ENCODE data around the gene SCAF11.

Gene SCAF11

DNA sequence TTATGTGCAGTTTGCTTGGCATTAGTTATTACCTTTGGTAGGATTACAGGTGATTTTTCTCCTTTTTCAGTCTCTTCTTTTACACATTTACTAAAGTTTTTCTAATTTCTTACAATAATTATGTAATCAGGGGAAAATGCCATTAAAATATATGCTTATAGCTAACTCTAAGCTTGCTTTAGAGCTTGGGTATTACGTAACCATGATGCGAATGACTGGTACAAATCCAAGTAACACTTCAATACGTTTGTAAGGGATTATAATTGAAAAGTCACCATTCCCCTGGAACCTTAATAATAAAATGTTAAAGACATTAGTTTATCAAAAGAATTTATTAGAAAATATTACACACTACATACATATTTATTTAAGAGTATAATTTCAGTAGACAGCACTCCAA is 71.6 kb downstream of the SCAF11 start:
- DNase-seq (ENCODE audit: low read depth in 2 of 2), result no peak

DNA sequence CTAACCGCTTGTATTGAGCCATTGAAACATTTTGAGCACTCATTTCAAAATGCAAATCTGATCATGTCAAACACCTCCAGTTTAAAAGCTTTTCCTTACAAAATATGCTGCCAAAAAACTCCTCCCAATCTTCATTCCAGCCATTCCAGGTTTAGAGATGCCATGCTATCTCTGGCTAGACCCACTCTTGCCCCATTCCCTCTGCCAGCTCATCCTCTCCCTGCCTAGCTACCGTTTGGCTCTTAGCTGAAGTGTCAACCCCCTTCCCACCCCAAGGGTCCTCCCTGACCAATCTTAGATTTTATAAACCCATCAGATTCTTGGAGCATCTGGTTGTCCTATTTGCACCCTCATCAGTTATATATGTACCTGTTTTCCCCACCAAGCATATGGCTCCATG is 75.0 kb downstream of the SCAF11 start:
- DNase-seq (ENCODE audit: low read depth in 2 of 2), result no peak

DNA sequence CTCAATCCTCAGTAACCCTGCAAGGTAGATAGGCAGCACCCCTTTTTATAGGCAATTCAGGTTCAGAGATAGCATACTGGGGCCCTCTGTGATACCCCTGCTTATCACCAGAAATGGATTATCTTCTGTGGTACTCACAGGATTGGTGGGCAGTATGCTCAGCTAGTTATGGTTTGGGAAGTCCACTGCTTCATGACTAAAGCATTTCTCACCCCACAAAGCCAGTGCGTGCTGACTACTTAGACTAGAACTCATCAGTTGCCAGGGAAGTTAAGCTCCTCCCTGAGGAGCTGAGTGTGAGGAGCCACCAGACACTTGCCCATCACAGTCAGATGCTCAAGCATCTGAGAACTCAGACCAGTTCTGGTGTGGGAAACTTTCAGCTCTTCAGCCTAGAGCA is 76.3 kb downstream of the SCAF11 start:
- DNase-seq (ENCODE audit: low read depth in 2 of 2), result no peak

DNA sequence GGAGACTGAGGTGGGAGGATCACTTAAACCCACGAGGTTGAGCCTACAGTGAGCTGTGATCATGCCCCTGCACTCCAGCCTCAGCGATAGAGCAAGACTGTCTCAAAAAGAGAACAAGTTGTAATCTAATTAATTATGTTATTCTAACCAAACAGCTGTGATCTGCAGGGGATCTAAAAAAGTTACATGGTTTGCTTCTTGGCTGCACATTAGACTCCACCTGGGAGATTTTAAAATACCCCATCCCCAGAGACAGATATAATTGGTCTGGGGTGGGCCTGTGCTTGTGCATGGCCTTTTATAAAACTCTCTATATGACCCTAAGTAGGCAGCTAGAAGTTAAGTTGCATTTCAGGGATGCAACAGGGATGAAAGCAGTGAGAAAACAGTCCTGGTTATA is 76.7 kb downstream of the SCAF11 start:
- no peak for DNase-seq (ENCODE audit: low read depth in 2 of 2)

DNA sequence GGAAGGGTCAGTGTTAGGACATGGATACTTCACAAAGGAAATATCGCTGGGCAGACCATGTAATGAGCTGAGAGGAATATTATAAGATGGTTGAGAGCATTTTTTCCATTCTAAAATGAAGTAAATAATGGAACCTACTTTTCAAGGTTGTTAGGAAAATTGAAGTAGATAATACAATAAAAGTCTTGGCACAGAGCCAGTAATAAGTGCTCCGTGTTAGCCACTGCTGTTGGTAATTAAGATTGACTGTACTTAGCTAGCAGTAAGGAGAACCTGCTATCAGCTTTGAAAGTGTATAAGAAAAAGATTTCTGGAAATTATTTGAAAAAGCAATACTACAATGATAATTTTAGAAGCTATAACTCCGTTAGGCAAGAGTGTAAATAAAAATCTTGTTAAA is 77.6 kb downstream of the SCAF11 start:
- DNase-seq (ENCODE audit: low read depth in 2 of 2), result no peak

DNA sequence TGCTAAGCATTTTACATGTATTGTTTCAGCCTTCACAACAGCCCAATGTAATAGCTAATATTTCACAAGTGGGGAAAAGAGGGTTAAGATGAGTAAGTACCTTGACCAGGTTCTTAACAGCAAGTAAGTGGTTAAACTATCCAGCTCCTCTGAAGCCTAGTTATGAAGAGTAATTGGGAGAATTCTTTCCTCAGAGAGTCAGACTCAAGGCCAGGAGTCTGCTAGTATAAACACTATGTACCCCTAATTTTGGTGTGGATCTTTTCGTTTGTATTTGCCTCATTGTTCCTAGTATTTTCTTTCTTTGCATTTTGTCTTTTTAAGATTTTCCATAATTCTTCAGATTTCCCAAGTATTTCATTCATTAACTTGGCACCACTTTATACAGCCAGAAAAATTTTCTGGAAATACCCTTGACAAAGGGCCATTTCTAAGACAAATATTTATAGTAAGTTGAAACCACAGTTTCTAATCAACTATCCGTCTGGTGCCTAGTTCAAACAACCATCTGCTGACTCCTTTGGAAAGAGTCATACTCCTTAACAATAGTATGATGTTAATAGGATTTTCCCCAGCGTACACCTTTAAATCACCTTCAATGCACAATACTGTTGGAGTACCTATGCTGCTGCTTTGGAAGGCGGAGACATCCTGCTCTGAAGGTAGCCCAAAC is 81.2 kb downstream of the SCAF11 start:
- no peak for DNase-seq (ENCODE audit: low read depth in 2 of 2)

DNA sequence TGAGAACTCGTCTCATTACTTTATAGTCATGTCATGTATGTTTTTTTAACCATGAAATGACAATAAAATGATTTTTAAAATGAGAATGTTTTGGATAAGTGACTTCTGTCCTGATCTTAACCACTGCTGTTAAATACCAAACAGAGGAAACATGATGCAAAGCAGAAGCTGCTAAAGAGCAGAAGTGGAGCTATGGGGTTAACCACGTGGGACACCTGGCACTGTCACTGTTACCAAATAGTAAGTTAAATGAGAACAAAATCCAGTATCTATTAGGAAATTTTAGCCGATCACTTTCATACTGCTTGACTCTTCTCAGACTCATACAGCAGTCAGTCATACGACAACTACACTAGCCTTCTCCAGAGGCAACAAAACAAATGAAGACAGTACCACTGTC is 82.4 kb downstream of the SCAF11 start:
- no peak for DNase-seq (ENCODE audit: low read depth in 2 of 2)

DNA sequence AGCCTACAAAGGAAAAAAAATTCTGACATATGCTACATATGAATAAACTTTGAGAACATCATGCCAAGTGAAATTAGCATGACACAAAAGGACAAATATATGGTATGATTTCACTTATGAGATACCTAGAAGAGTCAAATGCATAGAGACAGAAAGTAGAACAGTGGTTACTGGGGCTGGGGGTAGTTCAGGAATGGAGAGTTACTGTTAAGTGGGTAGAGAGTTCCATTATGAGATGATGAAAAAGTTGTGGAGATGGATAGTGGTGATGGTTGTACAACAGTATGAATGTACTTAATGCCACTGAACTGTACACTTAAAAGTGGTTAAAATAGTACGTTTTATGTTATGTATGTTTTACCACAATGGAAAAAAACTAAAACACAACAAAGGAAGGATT is 92.3 kb downstream of the SCAF11 start:
- DNase-seq (ENCODE audit: low read depth in 2 of 2), result no peak

DNA sequence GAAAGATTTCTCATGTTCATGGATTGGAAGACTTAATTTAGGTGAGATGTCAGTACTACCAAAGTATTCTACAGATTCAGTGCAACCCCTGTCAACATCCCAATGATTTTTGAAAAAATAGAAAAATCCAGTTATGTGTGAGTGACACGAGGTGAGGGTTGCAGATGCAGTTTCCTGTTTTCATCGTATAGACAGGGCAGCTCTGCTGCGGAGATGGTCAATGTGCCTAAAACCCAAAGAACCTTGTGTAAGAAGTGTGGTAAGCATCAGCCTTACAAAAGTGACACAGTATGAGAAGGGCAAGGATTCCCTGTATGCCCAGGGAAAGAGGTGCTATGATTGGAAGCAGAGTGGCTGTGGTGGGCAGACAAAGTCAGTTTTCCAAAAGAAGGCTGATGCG is 94.4 kb downstream of the SCAF11 start:
- no peak for DNase-seq (ENCODE audit: low read depth in 2 of 2)

DNA sequence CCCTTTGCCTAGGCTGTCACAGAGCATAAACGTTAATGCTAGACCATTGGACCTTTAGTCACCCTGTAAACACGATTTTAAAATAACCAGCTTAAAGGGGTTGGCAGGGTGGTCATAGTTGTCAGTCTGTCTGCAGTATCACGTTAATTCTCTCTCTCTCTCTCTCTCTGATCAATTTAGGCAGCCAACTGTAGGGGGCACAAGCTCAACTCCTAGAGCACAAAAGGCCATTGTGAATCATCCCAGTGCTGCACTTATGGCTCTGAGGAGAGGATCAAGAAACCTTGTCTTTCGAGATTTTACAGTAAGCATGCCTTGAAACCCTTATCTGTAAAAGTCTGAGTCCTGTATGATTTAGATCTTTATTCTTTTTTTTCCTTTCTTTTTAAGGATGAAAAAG is 97.1 kb downstream of the SCAF11 start:
- DNase-seq (ENCODE audit: low read depth in 2 of 2), result no peak

DNA sequence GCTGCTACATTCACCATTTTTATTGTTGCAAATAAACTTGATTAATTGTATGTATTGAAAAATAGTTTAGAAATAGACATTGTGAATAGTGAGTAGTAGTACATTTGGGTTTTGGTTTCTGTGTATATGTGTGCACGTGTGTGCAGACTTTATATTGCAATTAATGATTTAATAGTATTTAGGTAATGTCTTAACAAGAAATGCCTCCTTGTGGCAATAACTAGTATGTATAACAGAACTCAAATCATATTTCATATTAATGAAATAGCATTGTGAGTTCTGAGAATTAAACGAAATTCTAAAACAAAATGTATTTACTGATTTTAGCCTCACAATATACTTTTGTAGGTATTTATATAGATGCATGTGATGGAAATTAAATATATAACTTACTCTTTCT is 100.1 kb downstream of the SCAF11 start:
- no peak for DNase-seq (ENCODE audit: low read depth in 2 of 2)

DNA sequence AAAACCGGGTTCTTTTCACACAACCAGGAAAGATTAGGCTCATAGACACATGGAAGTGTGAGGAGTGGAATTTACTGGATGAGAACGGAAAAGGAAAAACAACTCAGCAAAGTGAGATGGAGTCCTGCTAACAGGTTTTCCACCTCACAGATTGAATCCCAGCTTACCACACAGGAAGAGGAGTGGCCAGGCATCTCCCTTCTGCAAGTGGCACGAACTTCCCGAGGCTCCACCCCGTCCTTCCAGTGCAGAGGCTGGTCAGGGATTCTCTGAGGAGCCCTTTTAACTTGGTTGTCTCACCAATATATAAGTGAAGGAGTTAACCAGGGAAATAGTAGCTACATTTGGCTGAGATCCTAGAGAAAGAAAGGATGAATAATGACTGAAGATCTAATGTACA is 102.8 kb downstream of the SCAF11 start:
- DNase-seq (ENCODE audit: low read depth in 2 of 2), result no peak

DNA sequence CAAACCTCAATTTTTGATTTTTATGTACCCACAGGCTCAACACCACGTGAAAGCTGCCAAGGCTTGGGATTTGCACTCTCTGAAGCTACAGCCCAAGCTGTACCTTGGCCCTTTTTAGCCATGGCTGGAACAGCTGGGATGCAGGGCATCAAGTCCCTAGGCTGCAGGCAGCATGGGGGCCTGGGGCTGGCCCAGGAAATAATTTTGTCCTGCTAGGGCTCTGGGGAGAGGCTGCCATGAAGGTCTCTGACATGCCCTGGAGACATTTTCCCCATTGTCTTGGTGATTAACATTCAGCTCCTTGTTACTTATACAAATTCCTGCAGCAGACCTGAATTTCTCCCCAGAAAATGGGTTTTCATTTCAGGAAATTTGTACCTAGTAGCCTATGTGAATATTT is 103.7 kb downstream of the SCAF11 start:
- no peak for DNase-seq (ENCODE audit: low read depth in 2 of 2)

DNA sequence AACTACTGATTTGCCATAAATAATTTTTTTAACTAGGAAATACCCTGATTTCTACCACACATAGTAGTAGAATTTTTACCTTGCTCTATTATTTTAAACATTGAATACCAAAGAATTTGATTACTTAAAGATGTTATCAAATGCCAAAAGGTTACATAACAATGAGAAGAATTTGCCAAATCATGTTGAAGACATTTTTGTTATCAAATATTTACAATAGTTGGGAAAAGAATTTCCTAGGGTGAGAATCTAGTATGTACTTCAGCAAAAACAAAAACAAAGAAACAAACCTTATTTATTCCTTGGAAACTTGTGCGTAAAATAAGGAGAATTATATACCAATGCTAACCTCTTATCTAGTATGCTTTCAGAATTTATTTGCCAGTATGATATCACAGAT is 107.2 kb downstream of the SCAF11 start:
- no peak for DNase-seq (ENCODE audit: low read depth in 2 of 2)

DNA sequence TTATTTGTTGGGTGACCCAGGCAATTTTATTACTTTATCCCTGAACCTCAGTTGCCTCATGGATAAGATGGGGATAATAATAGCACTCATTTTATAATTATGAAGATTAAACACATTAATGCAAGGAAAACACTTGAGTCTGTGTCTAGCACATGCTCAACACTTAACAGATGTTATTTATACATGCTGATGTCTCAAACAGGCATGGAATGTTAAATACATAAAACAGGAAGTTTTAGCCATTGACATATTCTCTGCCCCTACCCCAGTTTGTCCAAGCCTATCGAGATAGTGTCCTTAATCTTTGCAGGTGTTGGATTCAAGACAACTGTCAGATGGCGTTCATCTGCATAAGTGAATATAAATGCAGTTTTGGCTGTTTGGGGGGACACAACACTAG is 109.8 kb downstream of the SCAF11 start:
- DNase-seq (ENCODE audit: low read depth in 2 of 2), result no peak

DNA sequence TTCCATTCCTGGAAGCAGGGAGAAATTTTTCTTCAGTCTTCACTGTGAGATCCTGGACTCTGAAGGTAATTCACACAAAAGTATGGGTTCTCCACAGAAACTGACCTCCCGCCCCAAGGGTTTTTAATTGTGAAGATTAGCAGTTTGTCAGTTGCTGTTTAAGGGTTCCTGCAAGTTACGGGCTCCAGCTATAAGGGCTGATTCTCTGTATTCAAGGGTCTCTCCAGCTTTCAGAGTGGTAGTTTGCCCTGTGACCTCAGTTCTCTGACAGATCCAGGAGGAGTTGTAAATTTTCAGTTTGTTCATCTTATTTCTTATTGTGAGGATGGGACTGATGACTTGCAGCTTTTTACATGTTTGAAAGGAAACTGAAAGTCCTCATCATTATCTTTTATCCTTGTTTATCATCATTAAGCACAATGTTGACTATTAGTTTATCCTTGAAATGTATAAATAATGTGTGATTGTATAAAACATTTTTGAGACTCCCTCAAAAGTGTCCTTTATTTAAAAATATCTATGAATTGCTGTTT is 110.9 kb downstream of the SCAF11 start:
- no peak for DNase-seq (ENCODE audit: low read depth in 2 of 2)

DNA sequence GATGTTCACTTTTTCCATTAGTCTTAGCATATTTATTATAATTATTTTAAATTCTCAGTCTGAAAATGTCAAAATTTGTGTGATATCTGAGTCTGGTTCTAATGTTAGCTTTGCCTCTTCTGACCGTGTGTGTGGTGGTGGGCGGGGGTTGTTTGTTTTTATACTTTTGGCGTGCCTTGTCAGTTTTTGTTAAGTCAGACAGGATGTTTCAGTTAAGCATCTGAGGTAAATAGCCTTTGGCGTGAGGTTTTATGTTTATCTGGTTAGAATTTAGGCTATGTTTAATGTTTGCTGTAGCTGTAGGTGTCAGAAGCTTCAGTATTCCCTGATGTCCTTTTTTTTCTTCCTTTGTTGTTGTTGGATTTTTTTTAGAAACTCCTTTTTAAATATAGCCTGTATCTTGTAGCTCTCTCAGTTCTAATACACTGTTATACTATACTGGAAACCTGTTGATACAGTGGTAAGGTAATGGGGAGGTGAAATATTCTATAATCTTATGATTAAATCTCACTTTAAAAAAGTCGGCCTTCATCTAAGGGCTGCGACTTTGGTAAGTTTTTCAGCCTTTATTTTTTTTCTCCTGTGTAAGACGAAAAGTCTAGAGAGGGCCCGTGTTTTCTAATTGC is 111.6 kb downstream of the SCAF11 start:
- no peak for DNase-seq (ENCODE audit: low read depth in 2 of 2)

DNA sequence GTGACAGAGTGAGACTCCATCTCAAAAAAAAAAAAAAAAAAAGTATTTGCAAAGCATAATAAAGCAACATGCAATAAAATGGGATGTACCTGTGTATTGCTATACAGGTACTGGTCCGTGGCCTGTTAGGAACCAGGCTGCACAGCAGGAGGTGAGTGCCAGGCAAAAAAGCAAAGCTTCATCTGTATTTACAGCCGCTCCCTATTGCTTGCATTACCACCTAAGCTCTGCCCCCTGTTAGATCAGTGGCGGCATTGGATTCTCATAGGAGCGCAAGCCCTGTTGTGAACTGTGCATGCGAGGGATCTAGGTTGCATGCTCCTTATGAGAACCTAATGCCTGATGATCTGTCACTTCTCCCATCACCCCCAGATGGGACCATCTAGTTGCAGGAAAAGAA is 113.3 kb downstream of the SCAF11 start:
- no peak for DNase-seq (ENCODE audit: low read depth in 2 of 2)

DNA sequence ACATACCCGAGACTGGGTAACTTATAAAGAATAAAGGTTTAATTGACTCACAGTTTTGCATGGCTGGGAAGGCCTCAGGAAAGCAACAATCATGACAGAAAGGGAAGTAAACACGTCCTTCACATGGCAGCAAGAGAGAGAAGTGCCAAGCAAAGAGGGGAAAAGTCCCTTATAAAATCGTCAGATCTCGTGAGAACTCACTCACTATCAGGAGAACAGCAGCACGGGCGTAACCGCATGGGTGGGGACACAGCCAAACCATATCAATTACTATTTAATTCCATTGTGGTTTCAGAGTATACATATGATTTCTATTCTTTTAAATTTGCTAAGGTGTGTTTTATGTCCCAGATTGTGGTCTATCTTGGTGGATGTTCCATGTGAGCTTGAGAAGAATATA is 117.9 kb downstream of the SCAF11 start:
- DNase-seq (ENCODE audit: low read depth in 2 of 2), result no peak

All from stimulated activated CD4-positive, alpha-beta T cell treated with anti-CD3 and anti-CD28 coated beads, Interleukin-4, amount 100 ng/mL, for 48 hours (primary cell).